ENCODE results near the gene CHD9.

- TF ChIP-seq POLR2A (IDR thresholded peaks at IDR 0.05; ENCODE audit: low read depth, low read length): no peak
- no peak for TF ChIP-seq POLR2AphosphoS5 (IDR thresholded peaks at IDR 0.05; ENCODE audit: low read depth, low read length)
- no peak for TF ChIP-seq TAF1 (IDR thresholded peaks at IDR 0.05; ENCODE audit: borderline replicate concordance, low read depth, low read length)
These were observed 30.7 kb upstream of the CHD9 start for GRCh38 chr16:53024045-53024444.
